Measurements from ENCODE around the gene LLGL2.

- TF ChIP-seq, protein P1, sequence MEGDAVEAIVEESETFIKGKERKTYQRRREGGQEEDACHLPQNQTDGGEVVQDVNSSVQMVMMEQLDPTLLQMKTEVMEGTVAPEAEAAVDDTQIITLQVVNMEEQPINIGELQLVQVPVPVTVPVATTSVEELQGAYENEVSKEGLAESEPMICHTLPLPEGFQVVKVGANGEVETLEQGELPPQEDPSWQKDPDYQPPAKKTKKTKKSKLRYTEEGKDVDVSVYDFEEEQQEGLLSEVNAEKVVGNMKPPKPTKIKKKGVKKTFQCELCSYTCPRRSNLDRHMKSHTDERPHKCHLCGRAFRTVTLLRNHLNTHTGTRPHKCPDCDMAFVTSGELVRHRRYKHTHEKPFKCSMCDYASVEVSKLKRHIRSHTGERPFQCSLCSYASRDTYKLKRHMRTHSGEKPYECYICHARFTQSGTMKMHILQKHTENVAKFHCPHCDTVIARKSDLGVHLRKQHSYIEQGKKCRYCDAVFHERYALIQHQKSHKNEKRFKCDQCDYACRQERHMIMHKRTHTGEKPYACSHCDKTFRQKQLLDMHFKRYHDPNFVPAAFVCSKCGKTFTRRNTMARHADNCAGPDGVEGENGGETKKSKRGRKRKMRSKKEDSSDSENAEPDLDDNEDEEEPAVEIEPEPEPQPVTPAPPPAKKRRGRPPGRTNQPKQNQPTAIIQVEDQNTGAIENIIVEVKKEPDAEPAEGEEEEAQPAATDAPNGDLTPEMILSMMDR (IDR thresholded peaks at IDR 0.05): no peak
- no peak for TF ChIP-seq ZFX (IDR thresholded peaks at IDR 0.05; ENCODE audit: borderline replicate concordance)
Observed at GRCh38 chr17:75584849-75585175, 59.3 kb downstream of the LLGL2 start.

Measured in 22Rv1 (cell line).